Trophoblast cell (in vitro differentiated cells and primary cell): ENCODE measurements around the gene TBC1D22A.

Experiments used
- DNase-seq, 2 donors: peaks; one replicate each; pipeline ENCODE4 v3.0.0-alpha.2; 2016
- H2AFZ ChIP-seq: 2 replicates; pipeline ENCODE4 v1.6.1; 2013; ENCODE audit warnings: low read length, moderate library complexity, mild to moderate bottlenecking; ENCODE audit not compliant: insufficient read depth, poor library complexity
- H2AK5ac ChIP-seq: 2 replicates; pipeline ENCODE4 v1.6.1; 2013; ENCODE audit warnings: mild to moderate bottlenecking, low read length
- H2BK120ac ChIP-seq: 2 replicates; pipeline ENCODE4 v1.6.1; 2013; ENCODE audit warnings: low read length, mild to moderate bottlenecking, moderate library complexity; ENCODE audit not compliant: insufficient read depth, poor library complexity
- H2BK12ac ChIP-seq: 2 replicates; pipeline ENCODE4 v1.6.1; 2013; ENCODE audit warnings: mild to moderate bottlenecking, low read length, moderate library complexity
- H2BK5ac ChIP-seq: 2 replicates; pipeline ENCODE4 v1.6.1; 2013; ENCODE audit warnings: low read length, low read depth, moderate library complexity, mild to moderate bottlenecking; ENCODE audit not compliant: poor library complexity
- H3K14ac ChIP-seq: 2 replicates; pipeline ENCODE4 v1.6.1; 2013; ENCODE audit warnings: mild to moderate bottlenecking, low read length
- H3K18ac ChIP-seq: 2 replicates; pipeline ENCODE4 v1.6.1; 2013; ENCODE audit warnings: mild to moderate bottlenecking, low read length
- H3K23ac ChIP-seq: 2 replicates; pipeline ENCODE4 v1.6.1; 2013; ENCODE audit warnings: low read length
- H3K27ac ChIP-seq: 2 replicates; pipeline ENCODE4 v1.5.1; 2013; ENCODE audit warnings: low read depth, mild to moderate bottlenecking, inconsistent platforms, low read length, moderate library complexity
- H3K27me3 ChIP-seq: 2 replicates; pipeline ENCODE4 v1.6.1; 2013; ENCODE audit warnings: inconsistent platforms, mild to moderate bottlenecking, low read length, moderate library complexity; ENCODE audit not compliant: insufficient read depth
- H3K36me3 ChIP-seq, 2 experiments: 1 replicate in 1 of 2; 2 replicates in 1 of 2; pipeline ENCODE4 v1.6.1; 2013; ENCODE audit warnings: low read length in 2 of 2, mild to moderate bottlenecking in 2 of 2, moderate library complexity in 1 of 2; ENCODE audit not compliant: insufficient read depth in 2 of 2, control insufficient read depth in 1 of 2
- H3K4ac ChIP-seq: 2 replicates; pipeline ENCODE4 v1.6.1; 2013; ENCODE audit warnings: low read depth, mild to moderate bottlenecking, low read length, moderate library complexity
- H3K4me1 ChIP-seq, 2 experiments: 1 replicate in 1 of 2; 2 replicates in 1 of 2; pipeline ENCODE4 v1.6.1; 2013; ENCODE audit warnings: low read length in 2 of 2, mild to moderate bottlenecking in 2 of 2, moderate library complexity in 1 of 2; ENCODE audit not compliant: insufficient read depth in 2 of 2, control insufficient read depth in 1 of 2
- H3K4me2 ChIP-seq: 2 replicates; pipeline ENCODE4 v1.6.1; 2013; ENCODE audit warnings: inconsistent platforms, mild to moderate bottlenecking, low read length, moderate library complexity
- H3K4me3 ChIP-seq: 2 replicates; pipeline ENCODE4 v1.5.1; 2013; ENCODE audit warnings: mild to moderate bottlenecking, low read depth, low read length, inconsistent platforms
- H3K79me1 ChIP-seq: one replicate; pipeline ENCODE4 v1.6.1; 2013; ENCODE audit warnings: low read length
- H3K79me2 ChIP-seq: 2 replicates; pipeline ENCODE4 v1.6.1; 2013; ENCODE audit warnings: low read length, mild to moderate bottlenecking; ENCODE audit not compliant: control insufficient read depth, insufficient read depth, poor library complexity
- H3K9ac ChIP-seq: 2 replicates; pipeline ENCODE4 v1.6.1; 2013; ENCODE audit warnings: mild to moderate bottlenecking, low read length
- H3K9me3 ChIP-seq: 2 replicates; pipeline ENCODE4 v1.6.1; 2013; ENCODE audit warnings: low read depth, mild to moderate bottlenecking, control low read depth, inconsistent platforms, low read length; ENCODE audit not compliant: insufficient read depth
- H4K12ac ChIP-seq: 2 replicates; pipeline ENCODE4 v1.6.1; 2013; ENCODE audit warnings: low read depth, mild to moderate bottlenecking, low read length, moderate library complexity
- H4K8ac ChIP-seq: 2 replicates; pipeline ENCODE4 v1.6.1; 2013; ENCODE audit warnings: low read depth, mild to moderate bottlenecking, low read length, moderate library complexity
- H4K91ac ChIP-seq: one replicate; pipeline ENCODE4 v1.6.1; 2013; ENCODE audit warnings: low read depth, mild to moderate bottlenecking, low read length, moderate library complexity
- WGBS: extraction: QIAGEN DNeasy Blood & Tissue Kit; methylation state at CpG from one replicate; pipeline ENCODE4 v1.1.7; 2013; ENCODE audit warnings: missing lambda C conversion rate; ENCODE audit not compliant: insufficient read length, insufficient coverage; ENCODE audit errors: extremely low coverage; 5-methylcytosine and 5-hydroxymethylcytosine counted together

TBC1D22A gene

GRCh38 chr22:47195156-47195483 is 432.7 kb downstream of the TBC1D22A start:
- no peak overlapping the region for H3K18ac ChIP-seq
- H3K14ac ChIP-seq = no peak overlapping the region
- H4K91ac ChIP-seq = no peak overlapping the region
- H3K9ac ChIP-seq = no peak overlapping the region
- no peaks in the 10 kb centered on the region for H3K79me1 ChIP-seq
- no peak for DNase-seq
- no peaks in the 10 kb centered on the region for H3K36me3 ChIP-seq
- no peak overlapping the region for H3K23ac ChIP-seq
- no peak overlapping the region for H4K8ac ChIP-seq
- H3K4me2 ChIP-seq = no peak overlapping the region
- H3K4me3 ChIP-seq = no peak overlapping the region
- no peaks in the 10 kb centered on the region for H3K27me3 ChIP-seq
- no peak overlapping the region for H2BK120ac ChIP-seq
- H3K79me2 ChIP-seq = no peaks in the 10 kb centered on the region
- no peak overlapping the region for H4K12ac ChIP-seq
- H2AK5ac ChIP-seq = no peak overlapping the region
- peaks cover 83% of the 10 kb centered on the region for H3K9me3 ChIP-seq
- H2BK5ac ChIP-seq = no peak overlapping the region
- H2BK12ac ChIP-seq = no peak overlapping the region
- no peak overlapping the region for H3K4ac ChIP-seq
- H3K4me1 ChIP-seq = no peaks in the 10 kb centered on the region
- no peak overlapping the region for H3K27ac ChIP-seq
- H2AFZ ChIP-seq = no peak overlapping the region
- no CpG with 5 or more reads among the region's 9 CpGs for WGBS

DNA sequence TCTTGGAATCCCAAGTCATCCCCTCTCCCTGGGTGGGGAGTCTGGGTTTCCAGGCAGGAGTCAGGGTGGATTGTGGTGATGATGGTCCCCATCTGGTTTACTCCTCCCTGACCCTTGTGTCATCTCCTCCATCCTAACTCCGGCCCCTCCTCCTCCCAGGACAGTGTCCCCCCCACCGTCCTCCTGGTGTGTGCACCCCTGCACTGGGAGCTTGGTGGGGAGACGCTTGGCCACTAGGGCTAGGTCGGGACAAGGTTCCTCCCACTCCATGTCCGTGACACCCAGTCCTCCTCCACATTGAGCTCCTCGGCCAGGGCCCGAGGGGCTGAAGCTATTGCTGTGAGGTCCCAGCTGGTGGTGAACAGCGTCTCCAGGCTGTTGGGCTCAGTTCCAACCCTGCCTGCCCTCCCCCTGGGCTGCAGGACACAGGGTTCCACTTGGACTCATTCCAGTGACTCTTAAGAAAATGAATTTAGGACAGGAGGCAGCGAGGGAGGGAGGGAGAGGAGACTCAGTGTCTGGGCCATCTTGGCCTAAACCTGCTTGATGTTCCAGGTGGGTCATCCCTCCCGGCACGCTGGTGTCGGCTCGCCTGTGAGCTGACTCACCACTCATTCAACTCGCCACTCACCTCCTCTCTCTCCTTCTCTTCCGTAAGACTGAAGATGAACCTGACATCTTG is 433.2 kb downstream of the TBC1D22A start:
- H2AK5ac ChIP-seq = no peak overlapping the region
- no CpG with 5 or more reads among the region's 15 CpGs for WGBS
- H3K14ac ChIP-seq = no peak overlapping the region
- H3K79me2 ChIP-seq = no peaks in the 10 kb centered on the region
- no peak overlapping the region for H3K4me2 ChIP-seq
- no peak overlapping the region for H2BK5ac ChIP-seq
- H3K36me3 ChIP-seq = no peaks in the 10 kb centered on the region
- no peak overlapping the region for H2AFZ ChIP-seq
- H3K4me3 ChIP-seq = no peak overlapping the region
- no peaks in the 10 kb centered on the region for H3K4me1 ChIP-seq
- DNase-seq = no peak
- H4K91ac ChIP-seq = no peak overlapping the region
- no peak overlapping the region for H2BK120ac ChIP-seq
- no peak overlapping the region for H3K4ac ChIP-seq
- H3K9me3 ChIP-seq = peaks cover 83% of the 10 kb centered on the region
- H3K23ac ChIP-seq = no peak overlapping the region
- H3K27me3 ChIP-seq = no peaks in the 10 kb centered on the region
- H4K12ac ChIP-seq = no peak overlapping the region
- no peak overlapping the region for H3K27ac ChIP-seq
- no peak overlapping the region for H4K8ac ChIP-seq
- no peak overlapping the region for H2BK12ac ChIP-seq
- no peaks in the 10 kb centered on the region for H3K79me1 ChIP-seq
- no peak overlapping the region for H3K9ac ChIP-seq
- no peak overlapping the region for H3K18ac ChIP-seq

GRCh38 chr22:47196166-47196849 is 433.9 kb downstream of the TBC1D22A start:
- no peak overlapping the region for H3K4ac ChIP-seq
- no peak overlapping the region for H3K18ac ChIP-seq
- no peak overlapping the region for H3K23ac ChIP-seq
- no peaks in the 10 kb centered on the region for H3K79me2 ChIP-seq
- H2BK12ac ChIP-seq = no peak overlapping the region
- H3K4me1 ChIP-seq = no peaks in the 10 kb centered on the region
- H2BK5ac ChIP-seq = no peak overlapping the region
- H3K36me3 ChIP-seq = no peaks in the 10 kb centered on the region
- no CpG with 5 or more reads among the region's 5 CpGs for WGBS
- DNase-seq = no peak
- H2AK5ac ChIP-seq = no peak overlapping the region
- no peak overlapping the region for H2AFZ ChIP-seq
- peaks cover 83% of the 10 kb centered on the region for H3K9me3 ChIP-seq
- H3K79me1 ChIP-seq = no peaks in the 10 kb centered on the region
- H3K4me2 ChIP-seq = no peak overlapping the region
- H2BK120ac ChIP-seq = no peak overlapping the region
- no peaks in the 10 kb centered on the region for H3K27me3 ChIP-seq
- H3K9ac ChIP-seq = no peak overlapping the region
- H4K12ac ChIP-seq = no peak overlapping the region
- H4K91ac ChIP-seq = no peak overlapping the region
- H3K27ac ChIP-seq = no peak overlapping the region
- H3K14ac ChIP-seq = no peak overlapping the region
- no peak overlapping the region for H4K8ac ChIP-seq
- H3K4me3 ChIP-seq = peak overlapping the region; percentile 45

DNA sequence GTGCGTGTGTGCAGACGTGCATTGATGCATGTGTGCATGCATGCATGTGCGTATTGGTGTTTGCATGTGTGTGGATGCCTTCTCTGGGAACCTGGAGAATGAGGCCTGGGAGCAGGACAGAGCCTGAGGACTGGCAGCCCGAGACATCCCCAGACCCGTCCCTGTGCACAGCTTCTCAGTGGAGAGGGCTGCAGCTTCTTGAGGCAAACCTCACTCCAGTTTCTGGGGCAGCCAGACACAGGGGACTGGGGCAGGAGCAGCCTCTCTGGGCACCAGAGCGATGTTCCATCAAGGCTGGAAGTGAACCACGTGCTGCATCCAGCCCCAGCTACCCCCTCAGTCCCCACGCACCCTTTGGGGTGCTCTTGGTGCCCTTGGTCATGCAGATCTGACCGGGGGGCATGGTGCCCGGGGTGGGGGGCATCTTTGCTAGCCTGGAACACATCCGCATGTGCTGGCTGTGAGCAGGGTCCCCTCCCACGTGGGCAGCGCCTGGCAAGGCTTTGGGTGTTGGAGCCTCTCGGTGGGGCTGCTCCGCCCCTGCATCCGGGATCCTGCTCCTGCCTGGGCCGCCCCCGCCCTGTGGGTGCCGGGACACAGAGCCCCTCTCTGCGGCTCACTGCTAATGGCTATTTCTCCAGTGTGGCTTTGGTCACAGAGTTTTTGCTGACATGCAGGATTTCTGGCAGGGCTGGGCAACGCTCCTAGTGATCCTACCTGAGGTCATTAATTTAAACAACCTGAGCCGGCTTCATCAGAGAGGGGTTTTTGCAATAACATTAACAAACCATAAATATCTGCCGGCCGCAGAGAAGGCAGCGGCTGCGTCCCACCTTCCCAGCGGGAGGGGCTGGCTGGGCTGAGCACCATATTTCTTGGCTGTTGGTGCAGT is 434.7 kb downstream of the TBC1D22A start:
- Histone ChIP-seq H4K8ac (no peak overlapping the region), H3K27ac (no peak overlapping the region), H3K23ac (no peak overlapping the region), H3K4ac (no peak overlapping the region), H3K4me3 (peak overlapping the region; percentile 45), H2AFZ (no peak overlapping the region), H3K79me2 (no peaks in the 10 kb centered on the region), H3K9ac (no peak overlapping the region), H3K14ac (no peak overlapping the region), H2BK5ac (no peak overlapping the region), H3K36me3 (no peaks in the 10 kb centered on the region), H4K12ac (no peak overlapping the region), H2AK5ac (no peak overlapping the region), H3K4me2 (no peak overlapping the region), H3K18ac (no peak overlapping the region), H2BK12ac (no peak overlapping the region), H3K9me3 (peaks cover 88% of the 10 kb centered on the region), H3K79me1 (no peaks in the 10 kb centered on the region), H3K27me3 (no peaks in the 10 kb centered on the region), H3K4me1 (no peaks in the 10 kb centered on the region), H2BK120ac (no peak overlapping the region), H4K91ac (no peak overlapping the region)
- WGBS = no CpG with 5 or more reads among the region's 27 CpGs
- no peak for DNase-seq
